Omental fat pad (tissue), 4 donors: ENCODE measurements around the gene GP1BB. TPM values are rescaled to one million over a fixed set of nuclear protein-coding genes. Genes with fewer than 3 reads are reported as not detected.
A peak's percentile ranks its signal among the peaks of the same experiment; 100 is the strongest.
"Not testable (repeated sequence)": the region's sequence is repeated elsewhere in the genome, so short reads cannot be mapped to it uniquely, and the experiment has no call there.

Source experiments
- ATAC-seq: fragments of 150-250 bp; one replicate; pipeline ENCODE4 v1.9.1; 2016; ENCODE audit warnings: mild to moderate bottlenecking, moderate library complexity; ENCODE audit not compliant: low FRiP score
- DNase-seq: peaks from one replicate; pipeline ENCODE4 v3.0.0-alpha.2; 2019; ENCODE audit warnings: low spot score
- CTCF ChIP-seq, 3 donors: fragments of 450-650 bp; IDR thresholded peaks; one replicate each; pipeline ENCODE4 v1.5.1; 2016 to 2017; ENCODE audit warnings: antibody characterized with exemption in 3 of 3, mild to moderate bottlenecking in 3 of 3, moderate library complexity in 2 of 3
- total RNA-seq, 4 donors: library from RNA; depleted of rRNA; stranded (reverse); fragments of >200 nt; gene quantifications; one replicate each; pipeline ENCODE4 v1.1.0, GENCODE V29; 2016

GP1BB gene
- total RNA-seq = 1 to 10 TPM in 2 of 4 donors, under 1 TPM in 2; 0.88 to 9.3 (median 1.4) TPM

- DNase-seq (no peak), ATAC-seq (peak; percentile 47)
- TF ChIP-seq CTCF (IDR thresholded peaks at IDR 0.05) = no peak
These were observed at the start of gene GP1BB for GRCh38 chr22:19723232-19723982. TSS of gene GP1BB (plus strand) at chr22:19723539. CDS start at chr22:19723570, 31 bp downstream.

GRCh38 chr22:19673660-19674059 lies 49.7 kb upstream of the GP1BB start:
- ATAC-seq (no peak), DNase-seq (no peak)
- TF ChIP-seq CTCF (IDR thresholded peaks at IDR 0.05) = no peak

GRCh38 chr22:19674129-19674928 lies 49.0 kb upstream of the GP1BB start:
- no peak for TF ChIP-seq CTCF (IDR thresholded peaks at IDR 0.05)
- ATAC-seq (no peak), DNase-seq (no peak)

GRCh38 chr22:19674929-19675253 lies 48.4 kb upstream of the GP1BB start:
- no peak for ATAC-seq
- DNase-seq = no peak
- no peak for TF ChIP-seq CTCF (IDR thresholded peaks at IDR 0.05)

- DNase-seq (no peak), ATAC-seq (no peak)
- no peak for TF ChIP-seq CTCF (IDR thresholded peaks at IDR 0.05)
These were observed 47.9 kb upstream of the GP1BB start for GRCh38 chr22:19675428-19675827.

GRCh38 chr22:19676437-19676836 lies 46.9 kb upstream of the GP1BB start:
- ATAC-seq, DNase-seq: not testable (repeated sequence)

- no peak for DNase-seq
- ATAC-seq = no peak
- no peak for TF ChIP-seq CTCF (IDR thresholded peaks at IDR 0.05)
These were observed 44.3 kb upstream of the GP1BB start for GRCh38 chr22:19678949-19679521.
